ENCODE data around the gene PLCG1.
A peak's percentile ranks its signal among the peaks of the same experiment; 100 is the strongest.

PLCG1 gene

GRCh38 chr20:41179961-41180360 is 42.6 kb downstream of the PLCG1 start:
- DNase-seq (ENCODE audit: low spot score), result peak; percentile 26

DNA sequence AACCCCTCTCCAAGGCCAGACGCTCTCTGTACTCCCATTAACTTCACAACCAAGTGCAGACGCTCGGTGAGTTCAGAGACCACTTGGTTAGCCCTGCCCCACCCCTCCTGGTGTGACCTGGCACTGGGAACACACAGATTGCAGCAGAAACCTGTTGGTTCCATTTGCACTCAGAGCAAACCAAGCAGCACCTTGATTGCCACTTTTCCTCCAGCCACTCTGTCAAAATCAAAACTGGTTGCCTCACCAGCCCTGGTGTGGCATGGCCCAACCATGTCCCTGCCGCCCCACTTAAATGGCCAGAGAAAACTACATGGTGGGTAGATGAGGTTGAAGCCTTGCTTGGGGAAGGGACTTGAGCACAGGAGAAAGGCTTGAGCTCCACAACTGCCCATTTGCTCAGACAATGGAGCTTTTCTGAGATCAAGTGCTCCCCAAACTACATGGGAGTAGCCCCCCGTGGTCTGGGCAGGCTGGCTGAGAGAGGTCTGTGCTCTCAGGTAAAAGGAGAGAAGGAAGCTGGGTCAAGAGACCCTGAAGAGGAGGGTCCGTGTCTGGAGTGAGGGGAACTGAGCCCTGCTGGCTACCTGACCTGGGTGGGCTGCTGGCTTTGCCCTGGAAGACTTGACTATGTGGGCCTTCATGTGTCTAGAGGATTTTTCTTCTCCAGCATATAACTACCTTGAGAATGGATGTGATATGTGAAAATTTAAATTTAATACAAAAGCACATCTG is 43.4 kb downstream of the PLCG1 start:
- DNase-seq (ENCODE audit: low spot score), result peak; percentile 41

- peak; percentile 33 for DNase-seq (ENCODE audit: low spot score)
These were observed 44.2 kb downstream of the PLCG1 start for GRCh38 chr20:41181567-41181966.

DNA sequence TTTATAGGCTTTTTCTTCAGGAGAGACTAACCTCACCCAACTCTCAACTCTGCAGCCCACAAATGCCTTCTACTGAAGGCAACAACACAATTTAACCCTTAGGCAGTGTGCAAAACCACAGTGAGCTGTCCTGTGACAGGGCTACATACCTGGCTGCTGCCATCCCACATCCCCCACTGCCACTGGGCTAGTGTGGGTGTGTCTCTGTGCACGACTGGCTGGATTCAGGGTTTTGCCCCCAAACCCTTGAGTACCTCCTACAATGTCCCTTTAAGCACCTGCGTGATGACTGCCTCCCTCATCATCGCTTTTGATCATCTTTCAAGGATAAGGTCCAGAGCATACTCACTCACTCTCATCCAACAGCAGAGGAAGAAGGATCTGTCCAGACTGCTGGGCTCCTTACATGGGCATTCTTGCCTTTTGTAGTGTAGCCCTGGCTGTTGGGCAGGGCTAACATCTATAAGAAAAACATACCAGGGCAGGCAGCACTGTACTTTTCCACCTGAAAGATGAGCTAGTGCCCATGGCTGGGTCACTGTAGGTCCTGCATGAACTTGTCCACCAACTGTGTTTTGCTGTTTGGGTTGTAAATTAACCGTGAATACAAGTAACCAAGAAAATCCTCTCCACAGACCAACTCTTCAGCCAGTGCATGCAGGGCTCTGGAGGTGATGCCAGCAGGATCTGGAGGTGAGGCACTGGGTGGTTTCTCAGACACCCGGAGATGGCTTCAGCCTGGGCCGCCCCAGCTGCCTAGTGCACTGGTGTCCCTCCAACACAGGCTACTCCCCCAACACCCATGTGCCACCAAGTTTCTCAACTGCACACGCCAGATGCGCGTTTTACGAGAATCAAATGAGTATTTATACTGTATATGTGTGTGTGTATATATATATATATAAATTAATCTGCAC is 45.2 kb downstream of the PLCG1 start:
- DNase-seq (ENCODE audit: low spot score), result no peak

DNA sequence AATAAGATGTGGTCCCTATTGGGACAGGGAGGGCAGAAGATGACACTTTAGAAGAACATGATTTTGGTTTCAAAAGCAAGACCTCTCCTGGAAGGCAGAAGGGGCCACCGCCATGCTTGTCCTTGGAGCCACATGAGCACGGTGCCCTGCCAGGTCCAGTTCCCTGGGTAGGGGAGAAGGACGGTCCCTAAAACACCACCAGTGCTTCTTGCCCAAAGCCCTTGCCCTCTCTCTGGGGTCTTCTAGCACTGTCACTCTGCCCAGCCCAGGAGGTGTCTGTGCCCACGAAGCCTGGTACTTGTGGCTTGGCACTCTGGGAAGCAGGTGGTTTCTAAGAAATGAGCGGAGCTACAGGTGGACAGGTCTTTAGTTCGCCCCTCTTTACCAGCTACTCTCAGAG is 46.0 kb downstream of the PLCG1 start:
- DNase-seq (ENCODE audit: low spot score), result peak; percentile 39

DNA sequence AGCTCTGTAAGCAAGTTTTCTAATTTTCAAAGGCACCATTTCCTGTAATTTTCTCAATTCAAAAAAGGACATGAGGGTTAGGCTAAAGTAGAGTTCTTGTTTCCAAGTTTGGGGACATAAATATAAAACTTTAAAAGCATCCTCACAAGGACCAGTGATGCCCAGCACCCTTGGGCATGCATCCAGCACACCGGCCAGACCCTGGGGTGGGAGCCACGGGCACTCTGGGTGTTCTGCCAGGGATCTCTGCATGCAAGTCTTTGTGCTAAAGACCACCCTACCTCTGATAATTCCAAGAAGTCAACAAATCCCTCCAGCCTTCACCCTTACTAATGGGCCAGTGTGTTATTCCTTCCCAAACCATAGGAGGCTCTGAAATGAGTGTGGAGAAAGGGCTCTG is 46.5 kb downstream of the PLCG1 start:
- DNase-seq (ENCODE audit: low spot score), result no peak

DNA sequence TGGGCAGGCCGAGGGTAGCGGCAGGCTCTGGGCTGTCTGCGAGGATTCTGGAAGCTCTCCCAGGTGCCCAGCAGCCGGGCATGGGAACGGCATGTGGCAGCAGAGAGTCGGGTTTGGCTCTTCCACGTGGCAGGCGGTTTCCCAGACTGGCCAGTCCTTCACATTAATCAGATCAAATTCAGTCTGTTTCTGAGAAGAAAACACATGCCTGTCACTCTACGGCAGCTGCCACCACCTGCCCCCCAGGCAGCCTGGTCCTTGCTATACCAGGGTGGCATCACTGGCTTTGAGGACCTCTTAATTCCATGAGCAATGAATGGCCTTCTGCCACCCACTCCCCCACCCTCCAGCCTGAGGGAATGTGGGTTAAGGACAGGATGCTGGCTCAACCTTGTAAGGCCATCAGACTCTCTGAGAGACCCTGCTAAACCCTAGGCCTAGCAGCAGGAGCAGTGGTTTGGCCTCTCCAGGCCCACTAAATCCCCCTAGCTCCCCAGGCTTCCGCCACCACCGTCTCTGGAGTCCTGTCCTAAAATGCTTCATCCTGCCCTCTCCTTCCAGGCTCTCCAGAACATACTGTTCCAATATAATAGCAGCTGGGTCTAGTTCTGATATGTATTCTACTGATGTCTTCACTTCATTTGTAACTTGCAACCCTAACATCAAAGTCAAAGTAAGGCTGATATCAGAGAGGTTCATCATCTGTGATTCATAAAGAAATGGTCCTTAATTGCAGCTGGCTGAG is 47.8 kb downstream of the PLCG1 start:
- no peak for DNase-seq (ENCODE audit: low spot score)

DNA sequence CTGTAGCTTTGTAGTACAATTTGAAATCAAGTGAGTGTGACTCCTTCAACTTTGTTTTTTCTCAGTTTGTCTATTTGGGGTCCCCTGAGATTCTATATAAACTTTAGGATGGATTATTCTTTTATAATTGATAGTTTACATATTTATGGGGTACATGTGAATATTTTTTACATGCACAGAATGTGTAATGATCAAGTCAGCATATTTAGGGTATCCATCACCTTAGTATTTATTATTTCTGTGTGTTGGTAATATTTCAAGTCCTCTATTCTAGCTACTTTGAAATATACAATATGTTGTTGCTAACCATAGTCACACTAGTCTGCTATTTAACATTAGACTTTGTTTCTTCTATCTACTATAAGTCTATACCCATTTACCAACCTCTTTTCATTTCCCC is 50.3 kb downstream of the PLCG1 start:
- DNase-seq (ENCODE audit: low spot score), result no peak

GRCh38 chr20:41191562-41192500 is 54.5 kb downstream of the PLCG1 start:
- DNase-seq (ENCODE audit: low spot score), result no peak

DNA sequence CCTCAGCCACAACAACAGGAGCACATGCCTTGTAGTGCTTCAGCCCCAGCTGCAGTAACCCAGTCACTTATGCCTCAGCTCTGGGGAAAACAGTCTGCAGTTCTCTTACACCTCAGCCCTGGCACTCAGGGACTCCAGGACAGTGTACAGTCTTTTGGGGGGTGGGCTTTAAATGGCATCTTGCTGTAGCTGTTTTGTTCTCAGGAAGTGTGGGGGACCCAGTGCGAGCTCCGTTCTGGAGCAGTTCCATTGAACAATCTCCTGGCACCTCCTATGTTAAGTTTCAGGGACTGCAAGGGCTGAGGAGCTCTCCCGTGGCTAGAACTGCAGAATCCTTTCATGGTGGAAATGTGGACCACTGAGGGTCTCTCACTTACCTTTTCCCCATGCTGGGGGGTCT is 55.2 kb downstream of the PLCG1 start:
- no peak for DNase-seq (ENCODE audit: low spot score)

GRCh38 chr20:41196653-41197225 is 59.4 kb downstream of the PLCG1 start:
- no peak for DNase-seq (ENCODE audit: low spot score)

DNA sequence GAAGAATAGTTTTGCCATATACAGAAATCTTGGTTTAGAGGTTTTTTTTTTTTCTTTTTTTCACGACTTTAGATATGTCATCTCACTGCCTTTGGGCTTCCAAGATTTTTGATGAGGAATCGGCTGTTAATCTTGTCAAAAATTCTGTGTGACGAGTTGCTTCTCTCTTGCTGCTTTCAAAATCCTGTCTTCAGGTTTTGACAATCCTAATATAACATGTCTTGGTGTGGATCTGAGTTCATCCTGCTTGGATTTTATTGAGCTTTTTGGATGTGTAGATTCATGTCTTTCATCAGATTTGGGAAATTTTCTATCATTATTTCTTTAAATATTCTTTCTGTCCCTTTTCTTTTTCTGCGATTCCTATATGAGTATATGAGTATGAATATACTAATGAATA is 61.1 kb downstream of the PLCG1 start:
- no peak for DNase-seq (ENCODE audit: low spot score)

DNA sequence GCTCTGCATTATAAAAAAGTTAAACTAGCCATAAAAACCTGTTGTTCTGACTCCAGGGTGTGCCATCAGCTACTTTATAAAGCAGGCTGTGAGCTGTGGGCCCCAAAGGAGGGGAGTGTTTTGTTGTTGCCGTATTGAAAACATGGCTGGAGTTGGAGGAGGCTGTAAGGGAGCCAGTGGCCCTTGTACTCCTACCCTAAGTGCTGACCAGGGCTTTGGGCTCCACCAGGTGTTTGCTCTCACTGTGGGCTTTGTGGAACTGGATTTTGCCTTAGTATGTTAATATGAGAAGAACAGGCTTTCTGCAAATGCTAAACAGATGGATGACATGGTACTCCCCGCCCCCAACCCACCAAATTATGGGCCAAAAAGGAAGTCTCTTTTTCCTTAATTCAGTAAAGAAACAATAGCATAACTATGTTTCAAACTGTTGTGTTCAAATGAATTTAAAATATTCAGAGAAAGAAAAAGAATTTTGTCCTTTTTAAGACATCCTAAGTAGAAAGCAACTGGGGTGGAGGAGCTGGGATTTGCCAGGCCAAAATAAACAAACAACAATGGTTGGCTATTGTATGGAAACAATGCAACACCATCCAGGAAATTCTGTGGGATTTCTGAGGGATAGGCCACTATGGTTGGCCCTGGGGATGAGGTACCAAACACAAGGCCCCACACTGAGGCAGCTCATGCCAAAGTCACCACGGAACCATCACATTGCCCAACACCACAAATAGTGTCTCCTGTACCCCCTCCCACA is 63.3 kb downstream of the PLCG1 start:
- no peak for DNase-seq (ENCODE audit: low spot score)

DNA sequence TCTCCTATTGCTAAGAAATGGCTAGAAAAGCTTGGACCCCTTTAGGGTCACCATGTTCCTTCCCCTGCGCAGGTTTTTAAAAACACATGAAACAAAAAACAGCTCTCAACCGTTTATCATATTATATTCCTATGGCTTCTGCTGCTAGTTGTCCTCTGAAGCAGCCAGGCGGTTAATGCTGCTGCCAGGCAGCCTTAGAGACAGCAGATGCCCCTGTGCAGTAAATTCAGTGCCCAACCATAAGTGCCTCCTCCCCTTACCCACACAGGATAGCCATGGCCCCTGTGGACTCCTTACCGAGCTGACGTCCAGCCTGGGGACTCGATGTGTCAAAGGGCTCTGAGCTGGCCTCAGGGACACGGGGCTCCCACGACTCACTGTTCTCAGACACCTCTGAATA is 64.4 kb downstream of the PLCG1 start:
- DNase-seq (ENCODE audit: low spot score), result no peak

GRCh38 chr20:41202426-41202825 is 65.1 kb downstream of the PLCG1 start:
- DNase-seq (ENCODE audit: low spot score), result no peak

DNA sequence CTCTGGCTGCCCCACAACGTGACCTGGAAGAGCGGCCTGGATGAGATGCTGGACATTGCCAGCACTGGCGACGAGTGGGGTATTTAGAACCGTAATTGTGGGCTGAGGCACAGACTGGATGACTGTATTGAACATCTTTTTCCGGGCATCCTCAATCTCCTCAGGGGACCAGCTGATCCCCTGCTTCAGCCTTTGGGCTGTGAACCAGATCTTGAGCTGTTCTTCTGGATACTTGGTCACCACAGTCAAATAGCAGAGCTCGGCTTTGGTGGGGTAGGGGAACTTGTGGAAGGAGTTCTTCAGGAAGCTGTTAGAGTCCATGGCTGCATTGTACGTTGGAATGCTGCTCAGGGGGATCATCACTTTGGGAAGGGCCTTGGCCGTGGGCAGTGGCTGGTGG is 66.3 kb downstream of the PLCG1 start:
- DNase-seq (ENCODE audit: low spot score), result no peak

- DNase-seq (ENCODE audit: low spot score), result no peak
These were observed 67.2 kb downstream of the PLCG1 start for GRCh38 chr20:41204304-41205265.

GRCh38 chr20:41205313-41205712 is 68.0 kb downstream of the PLCG1 start:
- no peak for DNase-seq (ENCODE audit: low spot score)

DNA sequence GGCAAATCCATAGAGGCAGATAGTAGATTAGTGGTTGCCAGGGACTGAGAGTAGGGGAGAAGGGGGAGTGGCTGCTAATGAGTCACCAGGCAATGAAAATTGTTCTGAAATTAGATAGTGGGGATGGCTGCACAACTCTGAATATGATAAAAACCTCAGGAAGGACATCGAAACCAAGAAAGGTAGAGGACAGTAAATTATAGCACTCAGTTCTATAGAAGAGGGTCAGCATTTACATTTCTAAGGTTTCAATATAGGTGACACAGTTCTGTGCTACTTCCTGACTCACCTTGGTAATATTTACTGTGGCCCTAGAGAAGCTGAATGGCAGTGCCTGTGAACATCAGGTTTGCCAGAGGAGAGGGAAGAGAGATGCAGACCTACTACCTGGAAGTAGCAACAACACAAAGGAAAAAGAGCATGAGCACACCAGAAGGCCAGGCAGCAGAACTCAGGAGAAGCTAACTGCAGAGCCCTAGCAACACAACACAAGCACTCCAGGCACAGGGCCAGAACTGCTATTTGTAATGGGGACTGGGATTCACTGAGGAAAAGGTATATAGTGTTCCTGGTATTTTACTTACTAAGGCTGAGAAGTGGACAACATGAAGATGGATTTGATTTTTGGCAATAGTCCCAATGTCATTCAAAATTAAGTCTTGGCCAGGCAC is 75.9 kb downstream of the PLCG1 start:
- no peak for DNase-seq (ENCODE audit: low spot score)
